SK-N-MC (cell line): ENCODE results near the gene ZFR.

Experiments
- EZH2 ChIP-seq: fragments of 200-600 bp; sonication (generic); IDR thresholded peaks from one replicate; pipeline ENCODE4 v1.6.1; 2017; ENCODE audit warnings: antibody characterized with exemption
- POLR2AphosphoS5 ChIP-seq: IDR thresholded peaks from 2 replicates; pipeline ENCODE4 v1.6.1; 2012; ENCODE audit warnings: mild to moderate bottlenecking, low read depth, low read length, borderline replicate concordance

DNA sequence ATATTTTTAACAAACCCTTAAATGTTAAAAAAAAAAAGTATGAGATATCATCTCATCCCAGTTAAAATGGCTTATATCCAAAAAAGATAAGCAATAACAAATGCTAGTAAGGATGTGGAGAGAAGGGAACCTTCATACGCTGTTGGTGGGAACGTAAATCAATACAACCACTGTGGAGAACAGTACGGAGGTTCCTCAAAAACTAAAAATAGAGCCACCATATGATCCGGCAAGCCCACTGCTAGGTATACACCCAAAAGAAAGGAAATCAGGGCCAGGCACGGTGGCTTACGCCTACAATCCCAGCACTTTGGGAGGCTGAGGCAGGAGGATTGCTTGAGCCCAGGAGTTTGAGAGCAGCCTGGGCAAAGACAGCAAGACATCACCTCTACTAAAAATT, 134.8 kb downstream of the ZFR start:
- TF ChIP-seq POLR2AphosphoS5 (no peak), EZH2 (no peak)
